Activated CD4-positive, alpha-beta T cell treated with anti-CD3 and anti-CD28 coated beads, Interleukin-2, amount 50 U/mL, for 48 hours (primary cell): Measurements from ENCODE around the gene UACA.
"Not testable (repeated sequence)": the region's sequence is repeated elsewhere in the genome, so short reads cannot be mapped to it uniquely, and the experiment has no call there.

Source experiments
- DNase-seq, 2 experiments: peaks; one replicate each; pipeline ENCODE4 v3.0.0-alpha.2; 2020

The UACA gene

DNA sequence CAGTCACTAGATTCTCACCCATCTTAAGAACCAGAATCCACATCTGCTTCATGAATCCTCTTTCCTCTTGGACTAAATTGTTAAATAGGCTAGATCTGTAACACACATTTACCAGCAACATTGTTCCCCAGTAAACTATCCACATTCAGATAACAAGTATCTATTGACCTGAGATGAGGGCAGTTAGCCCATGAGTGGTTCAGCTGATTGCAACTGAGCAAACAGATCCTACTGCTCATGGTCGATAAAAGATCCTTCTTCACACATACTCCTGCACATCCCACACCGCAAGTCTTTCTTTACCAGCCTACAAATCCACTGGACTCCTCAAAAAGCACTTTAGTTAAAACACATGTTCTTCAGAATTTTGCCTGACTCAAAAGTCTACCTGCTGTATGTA, 59.2 kb downstream of the UACA start:
- DNase-seq = no peak

DNA sequence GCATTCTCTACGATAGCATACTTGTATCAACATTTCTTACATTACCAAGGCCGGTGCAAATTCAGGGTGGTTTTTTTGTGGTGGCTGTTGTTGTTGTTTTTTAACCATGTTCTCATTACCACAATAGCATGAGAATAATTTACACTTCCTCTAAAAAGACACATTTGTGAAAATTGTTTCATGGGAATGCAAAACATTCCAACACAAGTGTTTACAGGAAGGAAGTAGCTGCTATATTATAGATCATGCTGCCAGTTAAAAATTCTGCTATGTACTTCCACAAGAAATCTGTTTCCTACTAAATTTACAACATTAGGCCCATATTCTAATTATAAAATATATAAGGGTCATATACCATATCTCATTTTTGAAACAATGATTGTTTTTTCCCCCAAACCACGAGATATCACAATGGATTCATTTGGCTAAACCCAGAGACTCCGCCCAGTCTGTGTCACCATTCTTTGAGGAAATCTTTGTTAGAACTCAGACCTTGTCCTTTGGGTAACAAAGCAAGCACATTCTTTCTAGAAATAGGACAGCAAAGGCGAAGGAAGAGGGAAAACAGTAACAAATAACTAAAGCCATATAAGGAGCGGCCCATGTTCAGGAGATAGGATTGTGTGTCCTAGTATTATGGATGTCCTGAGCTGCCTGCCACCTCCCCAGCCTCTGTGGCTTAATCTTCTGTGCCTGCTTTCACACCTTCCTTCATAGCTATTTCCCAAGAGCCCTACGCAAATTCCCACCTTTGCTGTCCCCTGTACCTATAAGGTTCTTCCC, 60.1 kb downstream of the UACA start:
- no peak for DNase-seq

DNA sequence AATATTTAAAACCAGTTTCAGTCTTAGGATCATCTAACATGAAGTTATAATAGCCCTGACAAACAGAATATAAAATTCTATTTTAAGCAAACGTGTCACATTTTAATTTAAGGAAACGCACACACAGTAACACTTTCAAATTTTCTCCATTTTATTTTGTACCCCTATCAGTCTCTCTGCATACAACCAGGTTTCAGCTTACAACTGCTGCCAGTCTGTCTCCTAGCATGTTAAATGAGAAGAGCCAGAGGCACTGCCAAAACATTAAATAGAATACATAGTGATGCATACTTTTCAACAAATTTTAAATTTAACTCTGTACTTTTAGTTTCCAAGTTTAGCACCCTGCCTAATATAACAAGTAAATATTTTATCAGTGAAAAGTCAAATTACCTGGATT, 60.8 kb downstream of the UACA start:
- no peak for DNase-seq

DNA sequence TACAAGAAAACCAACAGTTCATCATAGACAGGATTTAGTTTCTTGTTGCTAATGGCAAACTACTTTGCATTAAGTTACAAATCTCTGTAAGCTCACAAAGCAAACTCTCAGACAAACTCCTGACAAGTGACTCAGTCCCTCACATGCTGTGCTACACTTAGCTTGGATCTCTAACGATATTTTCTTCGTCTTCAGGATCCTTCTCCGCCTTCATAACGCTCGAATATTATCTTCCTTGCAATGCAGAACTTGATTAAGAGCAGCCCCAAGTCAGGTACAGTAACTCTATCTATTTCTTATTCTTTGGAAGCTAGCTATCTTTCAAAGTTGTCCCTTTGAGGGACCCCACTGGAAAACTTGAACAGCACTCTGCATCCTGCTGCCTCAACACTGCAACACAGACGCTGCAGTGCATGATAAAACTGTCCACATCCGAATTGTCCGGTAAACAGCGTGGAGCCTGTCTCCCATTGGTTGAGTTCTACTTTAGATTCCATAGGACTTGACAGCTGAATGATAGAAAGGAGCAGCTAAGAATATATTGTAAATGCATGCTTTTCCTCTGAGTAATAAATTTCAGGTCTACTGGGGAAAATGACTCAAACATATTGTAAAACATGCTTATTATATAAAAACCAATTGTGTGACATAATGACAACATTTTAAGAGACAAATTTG, 61.3 kb downstream of the UACA start:
- no peak for DNase-seq

DNA sequence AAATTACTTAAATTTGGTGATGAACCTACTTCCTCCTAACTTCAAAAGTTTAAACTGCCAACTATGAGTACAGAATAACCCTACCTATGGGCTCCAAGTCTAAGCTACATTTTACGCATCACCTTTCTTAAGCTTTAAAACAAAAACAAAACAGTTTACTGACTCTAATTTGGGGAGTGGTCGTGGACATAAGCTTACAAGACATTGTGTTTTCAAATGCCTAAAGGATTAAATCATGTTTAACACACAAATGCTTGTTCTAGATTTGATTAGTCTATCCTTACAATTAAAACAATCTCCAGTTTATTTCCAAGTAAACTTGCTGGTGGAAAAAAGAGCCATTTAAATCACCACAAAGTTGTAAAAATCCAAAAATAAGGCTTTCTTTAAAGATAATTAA, 62.2 kb downstream of the UACA start:
- DNase-seq = no peak

DNA sequence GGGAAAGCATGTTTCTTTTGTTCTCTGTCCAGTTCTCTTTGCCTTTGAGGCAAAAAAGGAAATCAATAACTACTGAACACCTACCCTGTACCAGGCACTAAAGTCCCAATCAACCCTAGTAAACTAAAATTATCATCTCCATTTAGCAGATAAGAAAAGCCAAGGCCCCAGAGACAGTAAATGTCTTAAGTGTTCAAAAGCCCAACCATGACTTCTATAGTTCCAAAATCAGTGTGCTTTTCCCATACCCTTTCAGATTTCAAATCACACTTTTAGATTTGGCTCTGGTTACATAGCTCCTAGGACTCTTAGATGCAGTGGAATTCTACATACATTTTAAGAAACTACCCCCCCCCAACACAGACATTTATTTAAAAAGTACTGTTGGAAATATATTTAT, 63.5 kb downstream of the UACA start:
- DNase-seq = no peak

DNA sequence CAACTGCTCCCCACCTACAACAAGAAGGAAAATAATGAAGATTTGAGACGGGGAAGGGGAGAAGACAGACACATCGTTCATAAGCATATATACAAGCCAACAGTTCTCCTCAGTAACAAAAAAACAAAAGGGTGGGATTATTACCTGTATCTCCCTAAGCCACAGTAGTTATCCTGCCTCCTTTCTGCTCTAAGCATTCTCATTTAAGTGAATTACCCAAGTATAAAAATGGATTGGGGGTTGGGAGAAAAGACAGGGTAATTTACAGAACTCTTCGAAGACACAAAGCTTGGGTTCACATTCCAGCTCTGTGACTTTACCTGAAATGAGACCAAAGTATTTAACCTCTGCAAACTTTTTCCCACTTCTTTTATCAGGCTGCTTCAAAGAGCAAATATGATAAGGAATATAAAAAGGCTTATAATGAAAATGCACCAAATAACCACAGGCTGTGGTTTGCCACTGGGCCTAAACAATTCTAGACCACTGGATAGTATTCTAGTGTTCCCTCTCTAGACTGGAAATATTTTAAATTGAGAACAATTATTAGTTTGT, 64.4 kb downstream of the UACA start:
- DNase-seq = no peak

DNA sequence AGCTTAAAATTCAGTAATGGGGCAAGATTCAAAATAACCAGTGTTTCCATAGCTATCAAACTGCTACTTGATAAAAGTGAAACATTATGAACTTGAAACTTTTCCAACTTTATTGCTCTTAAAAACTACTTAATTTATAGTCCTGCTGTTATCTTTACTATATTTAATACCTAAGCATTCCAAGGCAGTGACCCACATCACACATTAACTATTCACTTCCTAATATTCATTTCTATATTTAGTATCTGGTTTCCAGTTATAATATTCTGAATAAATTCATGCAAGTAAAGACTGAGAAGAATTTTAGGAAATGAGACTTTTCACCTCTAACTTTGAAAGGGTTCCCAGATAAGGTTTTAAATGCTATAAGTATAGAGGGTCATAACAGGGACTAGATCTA, 64.9 kb downstream of the UACA start:
- no peak for DNase-seq

DNA sequence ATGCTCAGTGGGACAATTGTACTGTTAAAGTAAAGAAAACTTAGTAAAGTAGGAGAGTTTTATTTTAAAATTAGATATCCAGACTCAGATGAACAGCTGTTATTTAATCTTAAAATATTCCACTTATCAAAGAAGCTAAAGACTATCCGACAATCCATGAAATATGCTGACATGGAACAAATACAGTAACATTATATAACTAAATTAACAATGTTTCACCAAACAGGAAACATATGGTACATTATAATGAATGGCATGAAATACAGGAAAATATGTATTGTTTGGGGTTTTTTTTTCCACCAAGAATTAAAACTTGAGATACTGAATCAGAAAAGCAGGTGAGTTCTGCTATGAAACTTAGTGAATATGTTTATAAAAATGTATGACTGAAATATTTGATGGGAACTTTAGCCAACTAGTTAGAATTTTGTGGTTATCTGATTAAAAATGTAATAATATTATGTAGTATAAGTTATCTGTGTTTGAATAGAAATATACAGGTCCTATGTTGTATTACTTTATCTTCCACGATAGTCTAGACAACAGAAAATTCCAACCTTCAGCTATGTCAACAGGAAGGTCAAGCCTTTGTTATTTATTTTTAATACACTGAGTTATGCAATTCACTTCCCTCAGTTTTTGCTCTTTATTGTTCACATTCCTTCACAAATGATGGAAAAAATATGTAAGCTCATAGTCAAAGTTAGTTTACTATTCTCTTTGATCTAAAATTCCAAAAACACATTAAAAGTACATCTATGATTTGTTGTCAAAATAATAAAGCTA, 72.7 kb downstream of the UACA start:
- no peak for DNase-seq

DNA sequence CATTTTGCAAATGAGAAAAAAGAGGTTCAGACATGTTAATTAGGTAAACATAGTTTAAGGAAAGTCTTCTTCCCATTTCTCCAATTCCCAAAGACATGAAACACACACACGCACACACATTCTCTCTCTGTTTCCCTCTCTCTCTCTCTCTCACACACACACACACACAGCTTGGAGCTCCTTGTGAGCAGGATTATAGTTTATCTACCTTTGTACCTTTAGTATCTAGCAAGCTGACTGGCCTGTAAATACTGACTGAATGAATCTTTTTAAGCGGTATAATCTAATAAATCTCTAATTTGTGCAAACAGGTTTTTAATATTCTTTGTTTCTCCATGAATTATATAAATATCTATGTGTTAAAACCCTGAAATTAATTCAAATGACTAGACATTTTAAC, 73.3 kb downstream of the UACA start:
- no peak for DNase-seq

DNA sequence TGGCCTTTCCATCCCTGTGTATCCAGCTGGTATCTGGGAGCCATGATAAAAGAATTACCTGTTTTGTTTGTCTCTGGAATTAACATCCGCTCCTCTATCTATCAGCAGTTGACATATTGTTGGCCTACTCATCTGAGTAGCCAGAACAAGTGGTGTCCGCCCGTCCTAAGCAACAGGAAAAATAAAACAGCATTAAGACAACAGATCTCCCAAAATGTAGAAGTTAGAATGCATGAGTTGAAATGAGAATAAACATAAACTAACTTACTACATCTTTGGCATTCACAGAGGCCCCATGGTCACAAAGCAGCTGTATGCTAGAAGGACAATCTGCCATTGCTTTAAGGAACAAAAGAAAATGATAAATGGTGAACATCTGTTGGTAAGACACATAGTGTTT, 75.9 kb downstream of the UACA start:
- no peak for DNase-seq

DNA sequence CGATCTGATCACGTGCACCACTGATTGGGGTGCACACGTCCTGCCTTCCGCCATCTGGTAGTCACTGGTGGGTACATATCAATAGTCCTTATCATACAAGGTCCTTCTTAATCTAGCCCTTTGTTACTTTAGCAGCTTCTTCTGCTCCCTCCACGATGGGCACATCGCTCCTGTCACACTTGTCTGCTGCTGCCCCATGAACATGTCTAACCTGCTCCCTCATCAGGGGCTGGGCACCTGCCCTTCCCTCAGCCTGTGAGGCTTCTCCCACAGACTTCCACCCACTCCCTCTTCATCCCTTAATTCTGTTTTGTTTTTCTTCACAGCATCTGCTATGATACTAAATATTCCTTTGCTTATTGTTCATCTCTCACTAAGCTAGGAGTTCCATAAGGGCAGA, 82.5 kb downstream of the UACA start:
- DNase-seq = no peak

DNA sequence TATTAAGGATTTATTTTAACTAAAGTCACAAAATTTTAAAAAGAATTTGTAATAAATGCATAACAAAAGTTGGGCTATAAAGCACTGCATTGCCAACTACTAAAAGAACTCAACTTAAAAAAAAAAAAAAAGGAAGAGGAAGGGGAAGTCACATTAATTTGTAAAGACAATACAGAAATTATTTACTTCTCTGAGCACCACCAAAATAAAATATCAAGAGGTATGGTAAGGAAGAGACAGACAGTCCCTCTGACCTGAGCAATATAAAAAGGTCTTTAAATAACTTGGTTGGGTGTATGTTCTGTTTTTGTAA, 83.5 kb downstream of the UACA start:
- no peak for DNase-seq

DNA sequence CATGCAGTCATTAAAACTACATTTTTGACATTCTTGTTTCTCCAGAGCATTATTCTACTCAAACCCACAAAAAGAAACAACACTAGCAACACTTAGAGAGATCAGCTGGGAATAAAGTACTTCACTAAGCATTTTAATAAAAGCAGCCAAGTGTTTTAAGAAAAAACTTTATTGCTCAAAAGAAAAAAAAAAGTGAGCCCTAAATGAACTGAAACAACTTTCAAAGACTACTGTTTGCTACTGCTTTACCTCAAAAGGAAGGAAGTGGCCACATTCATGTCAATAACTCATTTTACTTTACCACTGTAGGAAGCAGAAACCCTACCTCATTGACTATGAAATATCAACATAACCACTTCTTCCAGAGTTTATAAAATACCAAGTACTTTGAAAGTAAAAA, 91.3 kb downstream of the UACA start:
- DNase-seq = no peak

DNA sequence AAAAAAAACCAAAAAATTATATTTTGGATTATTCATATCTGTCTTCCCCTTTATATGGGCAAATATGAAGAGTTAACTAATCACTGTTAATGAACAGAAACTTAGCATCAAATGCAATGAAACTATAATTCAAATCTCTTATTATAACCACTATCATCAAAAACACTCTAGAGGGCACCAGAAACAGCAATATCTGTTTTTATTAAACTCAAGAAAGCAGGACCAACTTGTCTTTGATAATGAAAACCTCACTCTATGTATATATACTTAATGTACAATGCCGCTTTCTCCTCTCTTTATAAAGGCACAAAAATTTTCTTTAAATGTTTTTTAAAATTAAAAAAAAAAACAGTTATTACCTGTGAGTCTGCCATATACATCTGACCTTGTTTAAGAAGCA, 92.7 kb downstream of the UACA start:
- DNase-seq = no peak

DNA sequence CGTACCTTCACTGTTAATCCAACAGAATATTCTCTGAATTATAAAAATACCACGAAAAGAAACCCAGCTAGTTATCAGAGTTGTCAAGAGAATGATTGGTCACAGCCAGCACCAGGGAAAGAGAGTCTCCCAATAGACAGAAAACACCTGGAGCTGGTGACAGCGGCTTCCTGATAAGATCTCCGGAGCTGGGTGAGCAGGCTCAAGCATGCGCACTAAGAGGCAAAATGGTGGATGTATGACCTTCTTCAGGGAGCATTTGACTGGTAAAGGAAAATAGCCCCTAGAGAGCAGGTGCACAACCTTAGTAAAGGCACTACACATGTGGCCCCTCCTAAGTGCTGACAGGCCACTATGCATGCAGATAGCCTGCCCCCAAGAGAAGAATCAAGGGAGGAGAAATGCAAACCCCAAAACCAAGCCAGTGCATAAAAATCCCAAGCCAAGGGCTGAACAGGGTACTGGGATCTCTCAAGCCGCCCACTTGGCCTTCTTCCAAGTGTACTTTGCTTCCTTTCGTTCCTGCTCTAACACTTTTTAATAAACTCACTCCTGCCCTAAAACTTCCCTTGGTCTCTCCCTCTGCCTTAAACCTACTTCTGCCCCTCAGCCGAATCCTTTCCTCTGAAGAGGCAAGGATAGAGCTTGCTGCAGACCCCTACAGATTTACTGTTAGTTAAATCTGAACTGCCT, 93.2 kb downstream of the UACA start:
- DNase-seq = no peak

DNA sequence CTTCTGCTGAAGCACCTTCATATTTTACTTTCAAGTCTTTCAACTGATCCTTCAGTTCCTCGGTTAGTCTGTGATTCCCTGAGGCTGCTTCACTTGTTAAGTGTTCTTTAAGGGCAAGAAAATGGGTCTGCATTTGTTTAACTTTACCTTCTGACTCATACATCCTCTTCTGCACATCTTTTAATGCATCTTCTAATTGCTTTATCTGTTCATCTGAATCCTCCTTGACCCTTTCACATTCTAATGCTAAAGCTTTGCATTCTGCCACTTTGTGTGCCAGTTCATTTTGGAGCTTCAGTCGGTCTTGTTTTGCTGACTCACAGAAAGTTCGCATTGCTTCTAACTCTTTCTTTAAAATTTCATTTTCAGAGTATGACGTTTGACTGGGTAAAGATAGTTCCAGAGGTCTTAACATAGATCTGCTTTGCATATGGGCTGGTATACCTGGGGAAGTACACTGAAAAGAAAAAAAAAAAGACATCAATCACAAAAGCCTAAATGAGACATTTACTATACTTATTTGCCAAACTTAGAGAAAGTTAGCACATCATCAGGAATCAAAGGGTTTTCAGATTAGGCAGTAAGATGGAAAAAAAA, 94.3 kb downstream of the UACA start:
- DNase-seq = no peak

DNA sequence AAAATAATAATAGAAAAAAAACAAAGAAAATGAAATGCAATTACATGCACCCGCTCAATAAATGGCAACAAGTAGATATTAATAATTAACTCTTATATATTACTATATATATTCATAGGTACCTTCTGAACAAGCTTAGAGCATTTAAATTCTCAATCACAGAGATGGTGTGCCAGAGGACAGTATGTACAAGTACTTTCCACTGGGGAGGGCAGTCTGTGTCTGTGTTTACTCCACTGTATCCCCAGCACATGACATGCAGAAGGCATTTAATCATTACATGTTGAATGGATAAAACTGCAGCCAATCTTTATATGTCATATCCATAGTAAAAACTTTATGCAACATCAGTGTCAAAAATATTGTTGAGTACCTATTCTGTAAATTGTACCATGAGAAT, 97.8 kb downstream of the UACA start:
- DNase-seq = no peak

DNA sequence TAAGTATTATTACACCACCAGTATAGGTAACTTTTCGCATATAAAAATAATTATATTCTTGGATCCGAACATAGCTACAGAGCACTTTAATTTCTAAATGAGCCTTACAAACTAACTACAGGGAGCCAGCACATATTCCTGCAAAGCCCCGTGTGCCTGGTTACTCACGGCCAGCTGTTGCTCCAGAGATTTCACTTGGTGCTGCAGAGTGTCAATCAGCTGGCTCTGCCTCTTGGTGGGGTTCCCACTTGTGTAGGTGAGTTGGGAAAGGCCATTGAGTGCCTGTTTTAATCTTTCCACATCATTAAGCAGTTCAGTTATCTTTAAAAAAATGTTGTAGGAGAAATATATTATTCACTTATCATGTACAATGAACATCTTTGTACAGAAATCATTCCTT, 98.9 kb downstream of the UACA start:
- DNase-seq = no peak

DNA sequence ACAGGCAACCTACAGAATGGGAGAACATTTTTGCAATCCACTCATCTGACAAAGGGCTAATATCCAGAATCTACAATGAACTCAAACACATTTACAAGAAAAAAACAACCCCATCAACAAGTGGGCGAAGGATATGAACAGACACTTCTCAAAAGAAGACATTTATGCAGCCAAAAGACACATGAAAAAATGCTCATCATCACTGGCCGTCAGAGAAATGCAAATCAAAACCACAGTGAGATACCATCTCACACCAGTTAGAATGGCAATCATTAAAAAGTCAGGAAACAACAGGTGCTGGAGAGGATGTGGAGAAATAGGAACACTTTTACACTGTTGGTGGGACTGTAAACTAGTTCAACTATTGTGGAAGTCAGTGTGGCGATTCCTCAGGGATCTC, 100.3 kb downstream of the UACA start:
- DNase-seq = not testable (repeated sequence)

DNA sequence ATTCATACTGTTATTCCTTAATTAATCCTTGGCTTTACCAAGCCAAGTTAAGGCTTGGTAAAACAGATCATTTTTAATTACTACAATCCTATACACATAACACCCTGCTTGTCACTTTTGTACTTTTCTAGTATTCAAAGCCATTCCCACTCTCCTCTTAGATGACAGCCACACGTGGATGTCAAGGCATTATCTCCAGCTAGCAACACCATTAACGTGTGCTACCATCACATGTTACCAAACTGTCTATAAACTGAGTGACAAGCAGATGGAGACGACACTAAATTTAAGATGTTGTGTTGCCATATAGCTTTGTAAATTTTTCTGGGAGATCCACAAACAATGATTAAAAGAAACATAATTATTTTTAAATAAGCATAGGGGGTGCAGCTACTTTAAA, 103.7 kb downstream of the UACA start:
- no peak for DNase-seq

DNA sequence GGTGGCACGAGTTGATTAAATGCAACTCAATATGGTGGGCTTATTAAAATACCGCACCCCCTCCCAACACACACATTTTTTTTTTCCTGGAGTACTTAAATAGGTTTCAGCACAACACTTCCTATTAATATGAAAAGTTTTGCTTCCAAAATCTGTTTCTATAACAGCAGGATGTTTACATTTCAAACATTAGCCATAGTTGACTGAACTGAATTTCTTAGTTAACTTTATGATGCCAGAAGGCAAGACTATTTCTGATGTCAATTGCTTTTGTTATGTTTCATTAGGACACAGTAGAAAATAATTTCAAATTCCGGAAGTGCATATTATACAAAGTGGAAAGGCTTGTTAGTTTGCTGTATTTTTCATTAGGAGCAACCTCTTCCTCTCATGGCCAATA, 104.7 kb downstream of the UACA start:
- no peak for DNase-seq

DNA sequence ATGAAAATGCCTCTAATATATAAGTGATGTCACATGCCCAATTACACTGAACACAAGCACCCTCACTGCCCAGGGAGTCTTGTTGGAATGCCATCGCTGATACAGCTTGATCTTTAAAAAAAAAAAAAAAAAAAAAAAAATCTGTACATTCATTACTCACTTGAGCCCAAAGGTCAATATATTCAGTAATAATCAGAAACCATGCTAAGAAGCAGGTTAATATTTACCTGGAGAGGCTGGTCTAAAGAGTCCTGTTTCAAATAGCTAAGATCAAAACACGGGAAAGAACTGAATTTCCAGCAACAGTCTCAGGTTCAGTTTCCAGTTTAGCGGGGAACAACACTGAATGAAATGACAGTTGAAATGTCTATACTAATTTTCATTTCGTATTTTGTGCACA, 109.9 kb downstream of the UACA start:
- no peak for DNase-seq
